Measurements from ENCODE around the gene RAD54L.
"Not testable (repeated sequence)": the region's sequence is repeated elsewhere in the genome, so short reads cannot be mapped to it uniquely, and the experiment has no call there.

DNA sequence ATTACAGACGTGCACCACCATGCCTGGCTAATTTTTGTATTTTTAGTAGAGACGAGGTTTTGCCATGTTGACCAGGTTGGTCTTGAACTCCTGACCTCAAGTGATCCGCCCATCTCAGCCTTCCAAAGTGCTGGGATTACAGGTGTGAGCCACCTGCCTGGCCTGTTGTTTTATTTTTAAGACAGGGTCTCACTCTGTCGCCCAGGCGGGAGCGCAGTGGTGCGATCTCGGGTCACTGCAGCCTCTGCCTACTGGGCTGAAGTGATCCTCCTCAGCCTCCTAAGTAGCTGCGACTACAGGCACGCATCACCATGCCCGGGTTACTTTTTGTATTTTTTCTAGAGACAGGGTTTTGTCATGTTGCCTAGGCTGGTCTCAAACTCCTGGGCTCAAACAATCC is 24.5 kb upstream of the RAD54L start:
- TF ChIP-seq FOXP2 (optimal IDR thresholded peaks at IDR 0.05; ENCODE audit: control extremely low read depth, extremely low read length, insufficient read depth); POLR2AphosphoS5 (IDR thresholded peaks at IDR 0.05; ENCODE audit: borderline replicate concordance, low read depth, low read length): not testable (repeated sequence)
